ENCODE measurements around the gene PAGE2B.
A peak's percentile ranks its signal among the peaks of the same experiment; 100 is the strongest.

The PAGE2B gene

GRCh38 chrX:55118574-55118973 is 43.7 kb downstream of the PAGE2B start:
- H3K36me3 ChIP-seq (replicated peaks), result no peaks in the 10 kb centered on the region
- no peak for DNase-seq
- H3K27me3 ChIP-seq (replicated peaks), result no peaks in the 10 kb centered on the region
- no peak overlapping the region for H3K4me3 ChIP-seq (ENCODE audit: low read depth, low read length)
- in situ Hi-C loops (cut with HindIII; ENCODE audit: low pct_ligation_motif_present, low sequenced_read_pairs), result no loop called here
- TF ChIP-seq CTCF (IDR thresholded peaks at IDR 0.05; ENCODE audit: low read depth, low read length, missing control alignments), result no peak
- no peak overlapping the region for H3K27ac ChIP-seq

- DNase-seq, result no peak
- Histone ChIP-seq H3K27ac (no peak overlapping the region), H3K4me3 (ENCODE audit: low read depth, low read length) (no peak overlapping the region), H3K27me3 (replicated peaks) (no peaks in the 10 kb centered on the region), H3K36me3 (replicated peaks) (no peaks in the 10 kb centered on the region)
- TF ChIP-seq CTCF (IDR thresholded peaks at IDR 0.05; ENCODE audit: low read depth, low read length, missing control alignments), result no peak
- in situ Hi-C loops (cut with HindIII; ENCODE audit: low pct_ligation_motif_present, low sequenced_read_pairs), result no loop called here
Measured at GRCh38 chrX:55119271-55119670, 44.4 kb downstream of the PAGE2B start.

GRCh38 chrX:55119712-55120111 is 44.9 kb downstream of the PAGE2B start:
- in situ Hi-C loops (cut with HindIII; ENCODE audit: low pct_ligation_motif_present, low sequenced_read_pairs), result no loop called here
- H3K4me3 ChIP-seq (ENCODE audit: low read depth, low read length), result no peak overlapping the region
- no peak overlapping the region for H3K27ac ChIP-seq
- no peak for TF ChIP-seq CTCF (IDR thresholded peaks at IDR 0.05; ENCODE audit: low read depth, low read length, missing control alignments)
- H3K27me3 ChIP-seq (replicated peaks), result no peaks in the 10 kb centered on the region
- DNase-seq, result no peak
- H3K36me3 ChIP-seq (replicated peaks), result no peaks in the 10 kb centered on the region

- TF ChIP-seq CTCF (IDR thresholded peaks at IDR 0.05; ENCODE audit: low read depth, low read length, missing control alignments), result no peak
- Histone ChIP-seq H3K27ac (no peak overlapping the region), H3K4me3 (ENCODE audit: low read depth, low read length) (no peak overlapping the region), H3K36me3 (replicated peaks) (no peaks in the 10 kb centered on the region), H3K27me3 (replicated peaks) (no peaks in the 10 kb centered on the region)
- in situ Hi-C loops (cut with HindIII; ENCODE audit: low pct_ligation_motif_present, low sequenced_read_pairs), result no loop called here
- DNase-seq, result peak; percentile 43
Measured at GRCh38 chrX:55120761-55121358, 46.0 kb downstream of the PAGE2B start.

- no peak for TF ChIP-seq CTCF (IDR thresholded peaks at IDR 0.05; ENCODE audit: low read depth, low read length, missing control alignments)
- no peaks in the 10 kb centered on the region for H3K27me3 ChIP-seq (replicated peaks)
- no peak overlapping the region for H3K27ac ChIP-seq
- no peak overlapping the region for H3K4me3 ChIP-seq (ENCODE audit: low read depth, low read length)
- in situ Hi-C loops (cut with HindIII; ENCODE audit: low pct_ligation_motif_present, low sequenced_read_pairs), result no loop called here
- no peaks in the 10 kb centered on the region for H3K36me3 ChIP-seq (replicated peaks)
- DNase-seq, result no peak
Measured at GRCh38 chrX:55123900-55124299, 49.1 kb downstream of the PAGE2B start.

- no peak for DNase-seq
- TF ChIP-seq CTCF (IDR thresholded peaks at IDR 0.05; ENCODE audit: low read depth, low read length, missing control alignments), result no peak
- no peak overlapping the region for H3K27ac ChIP-seq
- no peak overlapping the region for H3K4me3 ChIP-seq (ENCODE audit: low read depth, low read length)
- in situ Hi-C loops (cut with HindIII; ENCODE audit: low pct_ligation_motif_present, low sequenced_read_pairs), result no loop called here
- H3K36me3 ChIP-seq (replicated peaks), result no peaks in the 10 kb centered on the region
- no peaks in the 10 kb centered on the region for H3K27me3 ChIP-seq (replicated peaks)
Measured at GRCh38 chrX:55127692-55128091, 52.9 kb downstream of the PAGE2B start.
